Osteoblast (primary cell): Measurements from ENCODE around the gene MIOS. TPM values are rescaled to one million over a fixed set of nuclear protein-coding genes. Genes with fewer than 3 reads are reported as not detected.

Experiments
- DNase-seq: peaks from one replicate; pipeline ENCODE4 v3.0.0; 2011; ENCODE audit warnings: low spot score, mixed read lengths; ENCODE audit not compliant: insufficient read length; ENCODE audit errors: missing footprints
- H2AFZ ChIP-seq: 2 replicates; pipeline ENCODE4 v1.6.0; 2011; ENCODE audit warnings: mild to moderate bottlenecking, low read length
- H3K27ac ChIP-seq: 2 replicates; pipeline ENCODE4 v1.5.1; 2011; ENCODE audit warnings: mild to moderate bottlenecking, low read depth, low read length, moderate library complexity
- H3K27me3 ChIP-seq: 2 replicates; pipeline ENCODE4 v1.6.0; 2012; ENCODE audit warnings: mild to moderate bottlenecking, control low read depth, inconsistent platforms, low read length, moderate library complexity; ENCODE audit not compliant: insufficient read depth
- H3K36me3 ChIP-seq: 2 replicates; pipeline ENCODE4 v1.5.1; 2011; ENCODE audit warnings: mild to moderate bottlenecking, low read length, control low read depth, moderate library complexity; ENCODE audit not compliant: insufficient read depth
- H3K4me1 ChIP-seq: 2 replicates; pipeline ENCODE4 v1.5.1; 2011; ENCODE audit warnings: mild to moderate bottlenecking, low read length, control low read depth, moderate library complexity; ENCODE audit not compliant: insufficient read depth
- H3K4me2 ChIP-seq: 2 replicates; pipeline ENCODE4 v1.6.0; 2011; ENCODE audit warnings: mild to moderate bottlenecking, low read length; ENCODE audit not compliant: insufficient read depth
- H3K4me3 ChIP-seq: fragments of 200-600 bp; sonication (generic); 3 replicates; pipeline ENCODE4 v1.5.1; 2012; ENCODE audit warnings: mild to moderate bottlenecking, low read length, inconsistent platforms; ENCODE audit not compliant: insufficient read depth
- H3K79me2 ChIP-seq: 2 replicates; pipeline ENCODE4 v1.6.0; 2012; ENCODE audit warnings: mild to moderate bottlenecking, low read length, control low read depth, inconsistent platforms; ENCODE audit not compliant: insufficient read depth
- H3K9me3 ChIP-seq: 2 replicates; pipeline ENCODE4 v1.5.1; 2011; ENCODE audit warnings: low read depth, low read length, control low read depth
- H4K20me1 ChIP-seq: 2 replicates; pipeline ENCODE4 v1.6.0; 2012; ENCODE audit warnings: mild to moderate bottlenecking, low read length, control low read depth; ENCODE audit not compliant: insufficient read depth
- CTCF ChIP-seq: IDR thresholded peaks from 2 replicates; pipeline ENCODE4 v1.5.1; 2011; ENCODE audit warnings: mild to moderate bottlenecking, low read depth, low read length, moderate library complexity; ENCODE audit errors: extremely low read depth
- total RNA-seq: library from RNA; depleted of rRNA; stranded (reverse); fragments of >200 nt; gene quantifications from 2 replicates; pipeline ENCODE4 v1.2.3, GENCODE V29; 2012

The MIOS gene
- total RNA-seq, 1 donor, result 43.4 TPM

GRCh38 chr7:7579638-7580037 lies 13.0 kb downstream of the MIOS start:
- H3K79me2 ChIP-seq, result peaks cover 56% of the 10 kb centered on the region
- H3K27me3 ChIP-seq, result no peaks in the 10 kb centered on the region
- no peak overlapping the region for H3K4me3 ChIP-seq
- H2AFZ ChIP-seq, result no peak overlapping the region
- no peaks in the 10 kb centered on the region for H3K9me3 ChIP-seq
- H3K4me1 ChIP-seq, result no peaks in the 10 kb centered on the region
- no peaks in the 10 kb centered on the region for H4K20me1 ChIP-seq
- no peak for DNase-seq
- H3K27ac ChIP-seq, result no peak overlapping the region
- H3K4me2 ChIP-seq, result no peak overlapping the region
- H3K36me3 ChIP-seq, result peaks cover 5% of the 10 kb centered on the region
- TF ChIP-seq CTCF, result no peak

GRCh38 chr7:7581531-7582179 lies 15.0 kb downstream of the MIOS start:
- no peak for DNase-seq
- Histone ChIP-seq H3K79me2 (peaks cover 45% of the 10 kb centered on the region), H3K4me3 (no peak overlapping the region), H3K4me2 (no peak overlapping the region), H4K20me1 (no peaks in the 10 kb centered on the region), H3K9me3 (no peaks in the 10 kb centered on the region), H3K27ac (no peak overlapping the region), H3K36me3 (peaks cover 5% of the 10 kb centered on the region), H2AFZ (no peak overlapping the region), H3K4me1 (no peaks in the 10 kb centered on the region), H3K27me3 (no peaks in the 10 kb centered on the region)
- TF ChIP-seq CTCF, result no peak

GRCh38 chr7:7582596-7582995 lies 15.9 kb downstream of the MIOS start:
- Histone ChIP-seq H4K20me1 (no peaks in the 10 kb centered on the region), H3K27ac (no peak overlapping the region), H2AFZ (no peak overlapping the region), H3K27me3 (no peaks in the 10 kb centered on the region), H3K4me1 (no peaks in the 10 kb centered on the region), H3K36me3 (peaks cover 5% of the 10 kb centered on the region), H3K4me2 (no peak overlapping the region), H3K79me2 (peaks cover 36% of the 10 kb centered on the region), H3K4me3 (no peak overlapping the region), H3K9me3 (no peaks in the 10 kb centered on the region)
- no peak for TF ChIP-seq CTCF
- no peak for DNase-seq

- H3K36me3 ChIP-seq, result peaks cover 5% of the 10 kb centered on the region
- H2AFZ ChIP-seq, result no peak overlapping the region
- no peaks in the 10 kb centered on the region for H3K9me3 ChIP-seq
- H3K27ac ChIP-seq, result no peak overlapping the region
- no peak for TF ChIP-seq CTCF
- no peaks in the 10 kb centered on the region for H3K4me1 ChIP-seq
- H3K4me2 ChIP-seq, result no peak overlapping the region
- peaks cover 31% of the 10 kb centered on the region for H3K79me2 ChIP-seq
- H3K4me3 ChIP-seq, result no peak overlapping the region
- DNase-seq, result no peak
- H4K20me1 ChIP-seq, result no peaks in the 10 kb centered on the region
- H3K27me3 ChIP-seq, result no peaks in the 10 kb centered on the region
Measured at GRCh38 chr7:7583731-7584130, 17.0 kb downstream of the MIOS start.
